Ovary (tissue), 9 donors: Measurements from ENCODE around the gene SH3RF3. TPM values are rescaled to one million over a fixed set of nuclear protein-coding genes. Genes with fewer than 3 reads are reported as not detected.

Experiments
- DNase-seq, 5 donors: peaks; one replicate each; pipeline ENCODE4 v3.0.0-alpha.2; 2019 to 2020
- H3K27ac ChIP-seq, 2 donors: fragments of 200-600 bp; one replicate each; pipeline versions ENCODE4 v1.5.1 to v1.8.0; 2019 to 2022
- H3K27me3 ChIP-seq: fragments of 200-600 bp; one replicate; pipeline ENCODE4 v1.8.0; 2022
- H3K36me3 ChIP-seq: fragments of 200-600 bp; sonication (generic); one replicate; pipeline ENCODE4 v1.5.1; 2019
- H3K4me1 ChIP-seq: one replicate; pipeline ENCODE4 v1.8.1; 2013; ENCODE audit warnings: mild to moderate bottlenecking, moderate library complexity; ENCODE audit not compliant: insufficient read depth
- H3K4me3 ChIP-seq: fragments of 200-600 bp; sonication (generic); one replicate; pipeline ENCODE4 v1.5.1; 2017
- H3K9me3 ChIP-seq, 2 donors: fragments of 200-600 bp in 1 of 2; sonication (generic) in 1 of 2; one replicate each; pipeline versions ENCODE4 v1.5.1 to v1.8.1; 2013 to 2019; ENCODE audit warnings: mild to moderate bottlenecking in 1 of 2, moderate library complexity in 1 of 2
- EP300 ChIP-seq: sonication (generic); formaldehyde crosslinking; IDR thresholded peaks from one replicate; pipeline ENCODE4 v1.6.1; 2017; ENCODE audit warnings: antibody characterized with exemption
- POLR2A ChIP-seq: fragments of 450-650 bp; IDR thresholded peaks from one replicate; pipeline ENCODE4 v1.6.1; 2017; ENCODE audit warnings: antibody characterized with exemption, mild to moderate bottlenecking, moderate library complexity
- WGBS, 3 donors: extraction: QIAGEN DNeasy Blood & Tissue Kit in 1 of 3; methylation state at CpG; one replicate each; pipeline versions ENCODE4 v1.1.5 to v1.1.7; 2013 to 2017; 5-methylcytosine and 5-hydroxymethylcytosine counted together
- intact Hi-C, 4 donors: fragments of 100-400 bp; cut with DNase I; formaldehyde crosslinking; loops; one replicate each; pipeline versions ENCODE4 v1.11.0 to v1.15.1; 2022 to 2023
- polyA plus RNA-seq, 2 donors: library from polyadenylated mRNA; stranded (reverse); fragments of 200-250 nt in 1 of 2; fragments of 350-450 nt in 1 of 2; fragmentation: Illumina TruSeq in 1 of 2; extraction: RNeasy Lipid Tissue Mini Kit (QIAGEN cat#74804) in 1 of 2; gene quantifications; one replicate each; pipeline ENCODE4 v1.2.3, GENCODE V29; 2013 to 2014
- total RNA-seq, 7 donors: library from RNA; depleted of rRNA in 2 of 7; stranded (reverse); fragments of >200 nt in 2 of 7; fragmentation: NEBNext Ultra II Directional in 3 of 7; extraction: Animal tissue kit (Norgen Biotek cat#: 25700) in 3 of 7; gene quantifications; one replicate each; pipeline versions ENCODE4 v1.1.0 to v1.2.4, GENCODE V29; 2016 to 2023
- TF ChIP-seq, protein P1 (sequence below), 3 donors: fragments of 450-650 bp in 2 of 3; fragments of 200-600 bp in 1 of 3; IDR thresholded peaks; one replicate each; pipeline versions ENCODE4 v1.5.1 to v1.8.0; 2016 to 2022; ENCODE audit warnings: antibody characterized with exemption in 3 of 3, mild to moderate bottlenecking in 1 of 3
- donor health status: DM: no; HTN: no; CAD: no; lungs with moderate emphysema.
- donor health status: DM: no; HTN: no; CAD: no.
- donor health status: Bipolar disorder and iron deficiency.
- donor health status: DM: yes; HTN: yes; CAD: no.
- donor health status: DM: no; HTN: no; CAD: no.
- donor health status: DM: yes; HTN: yes; CAD: no.

SH3RF3 gene
- total and polyA plus RNA-seq, 9 donors = 2.7 to 10.1 (median 4.5) TPM

DNA sequence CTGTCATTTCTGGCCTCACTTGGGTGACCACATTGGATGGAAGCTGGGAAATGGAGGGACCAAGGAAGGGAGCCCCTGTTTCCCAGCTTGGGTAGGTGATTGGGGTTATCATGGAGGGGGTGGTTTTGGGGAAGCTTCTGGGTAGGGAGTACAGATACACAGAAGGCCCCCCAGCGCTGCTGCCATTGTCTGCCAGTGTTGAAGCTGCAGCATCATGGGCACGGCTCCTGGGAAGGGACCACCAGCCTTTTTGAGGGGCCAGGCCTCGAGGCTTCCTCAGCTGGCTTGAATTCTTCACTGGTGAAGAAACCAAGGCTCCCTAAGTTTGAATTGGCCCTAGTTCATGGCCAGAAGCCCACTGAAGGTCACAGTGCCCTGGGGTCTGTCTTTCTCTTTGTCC is 25.2 kb downstream of the SH3RF3 start:
- Histone ChIP-seq H3K4me3 (no peak overlapping the region), H3K9me3 (no peaks in the 10 kb centered on the region), H3K36me3 (no peaks in the 10 kb centered on the region), H3K4me1 (peaks cover 1% of the 10 kb centered on the region), H3K27me3 (no peaks in the 10 kb centered on the region), H3K27ac (no peak overlapping the region)
- 66 to 96% (median 81%) methylated on average over 3 of the region's 3 CpGs for whole genome bisulfite sequencing, 3 donors
- DNase-seq = no peak
- intact Hi-C loops = no loop called here
- no peak for TF ChIP-seq POLR2A
- TF ChIP-seq, protein P1, sequence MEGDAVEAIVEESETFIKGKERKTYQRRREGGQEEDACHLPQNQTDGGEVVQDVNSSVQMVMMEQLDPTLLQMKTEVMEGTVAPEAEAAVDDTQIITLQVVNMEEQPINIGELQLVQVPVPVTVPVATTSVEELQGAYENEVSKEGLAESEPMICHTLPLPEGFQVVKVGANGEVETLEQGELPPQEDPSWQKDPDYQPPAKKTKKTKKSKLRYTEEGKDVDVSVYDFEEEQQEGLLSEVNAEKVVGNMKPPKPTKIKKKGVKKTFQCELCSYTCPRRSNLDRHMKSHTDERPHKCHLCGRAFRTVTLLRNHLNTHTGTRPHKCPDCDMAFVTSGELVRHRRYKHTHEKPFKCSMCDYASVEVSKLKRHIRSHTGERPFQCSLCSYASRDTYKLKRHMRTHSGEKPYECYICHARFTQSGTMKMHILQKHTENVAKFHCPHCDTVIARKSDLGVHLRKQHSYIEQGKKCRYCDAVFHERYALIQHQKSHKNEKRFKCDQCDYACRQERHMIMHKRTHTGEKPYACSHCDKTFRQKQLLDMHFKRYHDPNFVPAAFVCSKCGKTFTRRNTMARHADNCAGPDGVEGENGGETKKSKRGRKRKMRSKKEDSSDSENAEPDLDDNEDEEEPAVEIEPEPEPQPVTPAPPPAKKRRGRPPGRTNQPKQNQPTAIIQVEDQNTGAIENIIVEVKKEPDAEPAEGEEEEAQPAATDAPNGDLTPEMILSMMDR (IDR thresholded peaks at IDR 0.05) = no peak

DNA sequence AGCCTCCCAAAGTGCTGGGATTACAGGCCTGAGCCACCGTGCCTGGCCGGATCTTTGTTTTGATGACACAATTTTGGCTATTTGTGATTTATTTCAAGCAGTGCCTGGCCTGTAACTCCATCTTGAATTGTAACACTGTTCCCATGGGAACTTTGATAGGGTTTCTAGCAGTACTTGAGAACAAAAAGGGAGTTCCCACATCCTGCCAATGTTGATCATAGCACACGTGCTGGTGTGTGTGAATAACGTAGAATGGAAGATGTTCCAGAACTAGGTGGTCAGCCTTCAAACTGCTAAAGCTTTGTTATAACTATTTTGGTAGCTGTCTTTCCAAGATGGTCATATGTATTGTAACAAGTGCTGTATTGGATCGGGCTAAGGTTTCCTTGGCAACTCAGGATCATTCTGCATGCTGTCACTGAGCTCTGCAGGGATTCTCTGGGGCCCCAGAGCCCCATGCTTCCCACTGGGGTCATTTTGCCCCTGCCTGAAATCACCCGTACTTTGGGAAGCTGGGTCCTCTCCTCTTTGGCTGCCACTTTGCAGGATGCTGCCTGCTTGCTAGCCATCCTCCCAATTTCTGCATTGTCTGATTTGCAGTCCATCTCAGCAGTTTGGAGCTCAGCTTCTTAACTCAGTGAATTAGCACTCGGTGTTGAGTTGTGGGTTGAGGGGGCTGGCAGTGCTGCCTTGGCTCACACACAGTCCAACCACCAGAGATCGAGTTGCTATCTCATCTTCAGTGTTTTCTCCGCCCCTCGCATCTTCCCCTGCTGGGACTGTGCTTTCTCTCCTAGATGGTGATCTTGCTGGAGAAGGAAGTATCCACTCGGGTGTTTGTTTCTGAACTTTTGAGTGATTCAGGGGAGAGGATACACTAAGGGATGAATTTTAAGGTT is 26.8 kb downstream of the SH3RF3 start:
- WGBS, 3 donors = 50 to 59% (median 56%) methylated on average over 11 of the region's 11 CpGs
- no peak overlapping the region for H3K4me3 ChIP-seq
- H3K4me1 ChIP-seq = peaks cover 1% of the 10 kb centered on the region
- no peaks in the 10 kb centered on the region for H3K36me3 ChIP-seq
- no peaks in the 10 kb centered on the region for H3K9me3 ChIP-seq
- intact Hi-C loops = no loop called here
- no peaks in the 10 kb centered on the region for H3K27me3 ChIP-seq
- TF ChIP-seq EP300 (no peak), POLR2A (no peak)
- TF ChIP-seq, protein P1 (IDR thresholded peaks at IDR 0.05) = no peak
- H3K27ac ChIP-seq = no peak overlapping the region
- no peak for DNase-seq

DNA sequence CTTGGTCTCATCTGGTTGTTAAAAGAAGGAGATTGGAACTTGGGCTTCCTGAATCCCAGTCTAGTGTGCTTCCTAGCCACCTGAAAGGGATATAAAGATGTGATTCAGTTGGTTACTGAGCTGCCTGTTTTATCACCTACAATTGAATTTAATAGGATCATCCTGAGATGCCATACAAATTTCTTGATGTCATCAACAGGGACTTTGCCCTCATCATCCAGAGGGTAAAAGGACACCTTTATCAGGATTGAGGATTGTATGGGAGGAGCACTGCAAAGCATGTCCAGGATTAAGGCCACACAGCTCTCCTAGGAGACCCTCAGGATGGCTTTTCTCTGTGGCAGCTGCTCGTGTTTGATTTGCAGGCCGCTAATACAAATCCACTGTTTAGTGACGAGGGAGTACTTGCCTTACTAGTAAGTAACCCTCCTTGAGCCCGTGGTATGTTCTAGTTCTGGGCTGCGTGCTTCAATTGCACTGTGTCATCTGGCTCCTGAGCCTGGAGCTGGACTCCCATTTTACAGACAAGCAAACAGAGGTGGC is 28.6 kb downstream of the SH3RF3 start:
- Histone ChIP-seq H3K4me1 (peaks cover 1% of the 10 kb centered on the region), H3K9me3 (no peaks in the 10 kb centered on the region), H3K27ac (no peak overlapping the region), H3K4me3 (no peak overlapping the region), H3K36me3 (no peaks in the 10 kb centered on the region), H3K27me3 (no peaks in the 10 kb centered on the region)
- no peak for DNase-seq
- 91 to 96% (median 92%) methylated on average over 5 of the region's 5 CpGs for WGBS, 3 donors
- TF ChIP-seq POLR2A = no peak
- TF ChIP-seq, protein P1 (IDR thresholded peaks at IDR 0.05) = no peak
- no peak for TF ChIP-seq EP300
- intact Hi-C loops = no loop called here

DNA sequence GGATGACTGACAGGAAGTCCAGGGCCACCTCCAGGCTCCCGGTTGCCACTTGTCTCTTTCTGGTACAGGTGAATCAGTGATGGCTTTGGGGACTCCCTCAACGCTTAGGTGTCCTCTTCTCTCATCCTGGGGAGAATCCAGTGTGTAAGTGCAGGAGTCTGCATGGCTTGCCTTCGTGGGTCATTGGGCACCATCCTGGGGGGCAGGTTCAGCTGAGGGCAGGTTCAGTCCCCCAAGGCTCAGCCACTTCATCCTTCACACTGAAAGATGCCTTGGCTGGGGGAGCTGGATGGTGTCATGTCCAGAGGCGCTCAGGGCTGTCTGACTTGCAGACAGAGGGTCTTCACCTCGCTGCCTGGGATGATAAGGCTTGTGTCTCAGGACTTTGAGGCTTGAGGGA is 29.2 kb downstream of the SH3RF3 start:
- Histone ChIP-seq H3K9me3 (no peaks in the 10 kb centered on the region), H3K27ac (no peak overlapping the region), H3K27me3 (no peaks in the 10 kb centered on the region), H3K36me3 (no peaks in the 10 kb centered on the region), H3K4me3 (no peak overlapping the region), H3K4me1 (peaks cover 1% of the 10 kb centered on the region)
- TF ChIP-seq, protein P1 (IDR thresholded peaks at IDR 0.05) = no peak
- no peak for TF ChIP-seq POLR2A
- TF ChIP-seq EP300 = no peak
- DNase-seq = no peak
- intact Hi-C loops = no loop called here
- 94 to 98% (median 94%) methylated on average over 5 of the region's 5 CpGs for WGBS, 3 donors
